Heart left ventricle (tissue), 16 donors: ENCODE data around the gene HS3ST6. TPM values are rescaled to one million over a fixed set of nuclear protein-coding genes. Genes with fewer than 3 reads are reported as not detected.

Experiments
- ATAC-seq, 4 donors: fragments of 200-7000 bp; cut with Tn5 transposase; one replicate each; pipeline ENCODE4 v1.9.1; 2020 to 2022; ENCODE audit warnings: moderate library complexity in 4 of 4, mild to moderate bottlenecking in 3 of 4, moderate number of reproducible peaks in 1 of 4
- DNase-seq, 5 donors: peaks; one replicate each; pipeline ENCODE4 v3.0.0-alpha.2; 2020
- H3K27ac ChIP-seq, 12 donors: fragments of 200-600 bp; sonication (generic) in 4 of 12; one replicate each; pipeline versions ENCODE4 v1.5.0 to v1.8.0; 2016 to 2022; ENCODE audit warnings: mild to moderate bottlenecking in 2 of 12
- H3K27me3 ChIP-seq, 9 donors: fragments of 200-600 bp; sonication (generic) in 2 of 9; one replicate each; pipeline versions ENCODE4 v1.5.1 to v1.8.0; 2016 to 2022; ENCODE audit warnings: mild to moderate bottlenecking in 3 of 9
- H3K36me3 ChIP-seq, 9 donors: fragments of 200-600 bp; sonication (generic) in 2 of 9; one replicate each; pipeline versions ENCODE4 v1.5.0 to v1.8.0; 2018 to 2022; ENCODE audit warnings: mild to moderate bottlenecking in 2 of 9
- H3K4me1 ChIP-seq, 12 donors: fragments of 200-600 bp; sonication (generic) in 4 of 12; one replicate each; pipeline versions ENCODE4 v1.5.0 to v1.8.0; 2016 to 2022; ENCODE audit warnings: mild to moderate bottlenecking in 3 of 12
- H3K4me3 ChIP-seq, 12 donors: fragments of 200-600 bp; sonication (generic) in 4 of 12; one replicate each; pipeline versions ENCODE4 v1.5.0 to v1.8.0; 2017 to 2022; ENCODE audit warnings: mild to moderate bottlenecking in 9 of 12, moderate library complexity in 4 of 12
- H3K9me3 ChIP-seq, 12 donors: fragments of 200-600 bp; sonication (generic) in 4 of 12; one replicate each; pipeline versions ENCODE4 v1.5.0 to v1.8.0; 2016 to 2022; ENCODE audit warnings: mild to moderate bottlenecking in 1 of 12
- POLR2A ChIP-seq, 2 donors: fragments of 450-650 bp; IDR thresholded peaks; one replicate each; pipeline ENCODE4 v1.6.1; 2017; ENCODE audit warnings: antibody characterized with exemption in 2 of 2, mild to moderate bottlenecking in 2 of 2, moderate library complexity in 2 of 2
- WGBS, 4 donors: extraction: QIAGEN DNeasy Blood & Tissue Kit in 2 of 4; methylation state at CpG; one replicate each; pipeline versions ENCODE4 v1.1.5 to v1.1.7; 2013 to 2018; 5-methylcytosine and 5-hydroxymethylcytosine counted together
- intact Hi-C, 10 donors: fragments of 100-400 bp; cut with DNase I; formaldehyde crosslinking; loops; one replicate each; pipeline versions ENCODE4 v1.11.1 to v1.14.2; 2022
- polyA plus RNA-seq, 2 donors: library from polyadenylated mRNA; stranded (reverse); fragments of 200-250 nt; gene quantifications; one replicate each; pipeline ENCODE4 v1.2.3, GENCODE V29; 2013
- total RNA-seq, 9 donors: library from RNA; depleted of rRNA in 2 of 9; stranded (reverse); fragments of >200 nt in 2 of 9; fragmentation: NEBNext Ultra II Directional in 3 of 9; extraction: Animal tissue kit (Norgen Biotek cat#: 25700) in 3 of 9; gene quantifications; one replicate each; pipeline versions ENCODE4 v1.1.0 to v1.2.4, GENCODE V29; 2016 to 2023
- TF ChIP-seq, protein P1 (sequence below), 12 donors: fragments of 200-600 bp; sonication (generic) in 4 of 12; IDR thresholded peaks; one replicate each; pipeline versions ENCODE4 v1.5.0 to v1.8.0; 2018 to 2022; ENCODE audit warnings: antibody characterized with exemption in 12 of 12, mild to moderate bottlenecking in 5 of 12
- donor health status: ischemic (EF 13 %, LVEDD 7.1; RV severe dilation, severe dysfunction).
- donor health status: healthy with polysubstance abuse.
- donor health status: DM: no; HTN: yes; CAD: no.
- donor health status: DM: no; HTN: no; CAD: no.
- donor health status: ischemic (EF 25% LVEDD 6.9; RV normal size, moderate dysfunction).
- donor health status: ischemic (EF 25% LVEDD 5.7; RV mildly dilated, moderate dysfunction).
- donor health status: healthy.
- donor health status: DM: yes; HTN: yes; CAD: no.
- donor health status: ischemic (EF 35%, LVEDD 5.7; RV mildly dilated, moderate dysfunction).
- donor health status: nonischemic (EF 11% LVEDD 7.7; RV severe dilation, severe dysfunction).
- donor health status: DM: yes; HTN: yes; CAD: no.
- donor health status: PGD.
- donor health status: ischemic (EF 29% LVEDD 5.4; RV normal size, mild dysfunction).
- donor health status: nonischemic (EF 23%, LVEDD 6.1; RV moderate dilation, normal function).

The HS3ST6 gene
- total and polyA plus RNA-seq, 11 donors = not detected

DNA sequence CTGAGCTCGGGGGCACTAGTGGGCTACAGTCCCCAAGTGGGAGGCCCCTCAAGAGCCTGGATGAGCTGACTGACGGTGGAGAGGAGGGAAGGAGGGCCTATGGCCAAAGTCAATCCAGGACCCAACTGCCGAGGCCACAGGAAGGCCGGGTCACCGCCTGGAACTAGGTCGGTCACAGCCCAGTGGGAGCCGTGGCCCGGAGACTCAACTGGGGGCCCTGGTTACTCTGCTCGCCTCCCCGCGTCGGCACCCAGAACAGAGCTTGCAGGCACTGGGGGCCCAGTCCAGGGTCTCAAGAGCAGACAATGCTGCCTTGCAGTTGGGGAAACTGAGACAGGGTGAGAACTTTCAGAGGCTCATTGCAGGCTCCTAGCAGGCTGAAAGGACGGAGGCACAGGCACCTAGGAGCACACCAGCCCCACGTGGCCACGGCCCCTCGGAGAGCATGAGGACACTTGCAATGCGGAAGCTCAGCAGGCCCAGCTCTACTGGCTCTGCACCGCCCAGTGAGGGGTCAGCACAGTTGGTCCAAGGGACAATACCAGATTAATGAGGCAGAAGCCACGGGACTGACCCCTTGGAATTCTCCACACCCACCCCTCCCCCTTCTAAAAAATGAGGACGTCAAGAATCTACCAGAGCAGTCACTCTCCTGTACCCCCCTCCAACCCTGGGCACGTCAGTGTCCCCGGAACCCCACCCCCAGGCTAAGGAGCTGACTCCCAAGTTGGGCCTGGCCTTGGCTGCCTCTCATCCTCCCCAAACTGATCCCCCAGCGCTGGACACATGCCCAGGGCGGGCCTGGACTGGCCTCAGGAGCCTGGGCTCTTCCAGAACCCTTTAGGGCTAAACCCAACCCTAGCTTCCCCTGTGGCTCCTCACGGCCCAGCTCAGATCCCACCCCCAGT, 2.2 kb downstream of the HS3ST6 start:
- no peak for TF ChIP-seq POLR2A (IDR thresholded peaks at IDR 0.05)
- TF ChIP-seq, protein P1, sequence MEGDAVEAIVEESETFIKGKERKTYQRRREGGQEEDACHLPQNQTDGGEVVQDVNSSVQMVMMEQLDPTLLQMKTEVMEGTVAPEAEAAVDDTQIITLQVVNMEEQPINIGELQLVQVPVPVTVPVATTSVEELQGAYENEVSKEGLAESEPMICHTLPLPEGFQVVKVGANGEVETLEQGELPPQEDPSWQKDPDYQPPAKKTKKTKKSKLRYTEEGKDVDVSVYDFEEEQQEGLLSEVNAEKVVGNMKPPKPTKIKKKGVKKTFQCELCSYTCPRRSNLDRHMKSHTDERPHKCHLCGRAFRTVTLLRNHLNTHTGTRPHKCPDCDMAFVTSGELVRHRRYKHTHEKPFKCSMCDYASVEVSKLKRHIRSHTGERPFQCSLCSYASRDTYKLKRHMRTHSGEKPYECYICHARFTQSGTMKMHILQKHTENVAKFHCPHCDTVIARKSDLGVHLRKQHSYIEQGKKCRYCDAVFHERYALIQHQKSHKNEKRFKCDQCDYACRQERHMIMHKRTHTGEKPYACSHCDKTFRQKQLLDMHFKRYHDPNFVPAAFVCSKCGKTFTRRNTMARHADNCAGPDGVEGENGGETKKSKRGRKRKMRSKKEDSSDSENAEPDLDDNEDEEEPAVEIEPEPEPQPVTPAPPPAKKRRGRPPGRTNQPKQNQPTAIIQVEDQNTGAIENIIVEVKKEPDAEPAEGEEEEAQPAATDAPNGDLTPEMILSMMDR (IDR thresholded peaks at IDR 0.05) = no peak
- H3K27me3 ChIP-seq = peaks cover 32 to 72% (median 62%) of the 10 kb centered on the region in 9 donors
- no peaks in the 10 kb centered on the region for H3K9me3 ChIP-seq
- ATAC-seq (no peak), DNase-seq (no peak)
- WGBS, 4 donors = 58 to 63% (median 59%) methylated on average over 11 to 25 of the region's 25 CpGs
- intact Hi-C loops = loop anchor here in 1 of 10 donors (5.0 kb wide), 1 partner anchor 44 kb away; the partner anchor contains the start of gene MEIOB
- H3K4me1 ChIP-seq = peaks cover 0 to 14% (median 0%) of the 10 kb centered on the region in 12 donors
- H3K4me3 ChIP-seq = no peak overlapping the region
- H3K36me3 ChIP-seq = no peaks in the 10 kb centered on the region
- no peak overlapping the region for H3K27ac ChIP-seq

DNA sequence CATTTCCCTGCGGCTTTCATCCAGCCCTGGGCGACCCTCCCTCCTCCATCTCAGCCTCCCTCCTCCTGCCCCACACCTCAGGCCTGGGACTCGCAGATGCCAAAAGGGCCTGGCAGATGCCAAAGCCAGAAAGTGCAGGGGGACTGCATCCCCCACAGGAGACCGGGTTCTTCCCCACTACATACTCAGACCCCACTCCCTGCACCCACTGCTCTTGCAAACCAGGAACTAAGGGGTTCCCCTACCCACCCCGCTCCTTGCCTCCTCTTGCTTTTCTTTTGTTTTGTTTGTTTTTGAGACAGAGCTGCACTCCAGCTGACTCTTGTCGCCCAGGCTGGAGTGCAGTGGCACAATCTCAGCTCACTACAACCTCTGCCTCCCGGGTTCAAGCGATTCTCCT, 3.2 kb downstream of the HS3ST6 start:
- no peaks in the 10 kb centered on the region for H3K9me3 ChIP-seq
- 44 to 50% (median 49%) methylated on average over 8 of the region's 8 CpGs for WGBS, 4 donors
- peaks cover 0 to 14% (median 0%) of the 10 kb centered on the region in 12 donors for H3K4me1 ChIP-seq
- no peaks in the 10 kb centered on the region for H3K36me3 ChIP-seq
- no peak overlapping the region for H3K4me3 ChIP-seq
- intact Hi-C loops = loop anchor here in 2 of 10 donors (5.0 kb wide), 2 partner anchors 38 to 43 kb away; partner anchors contain the start of gene MEIOB (in 1 of the 2)
- no peak overlapping the region for H3K27ac ChIP-seq
- DNase-seq (no peak), ATAC-seq (no peak)
- peaks cover 27 to 71% (median 55%) of the 10 kb centered on the region in 9 donors for H3K27me3 ChIP-seq
- TF ChIP-seq, protein P1 (IDR thresholded peaks at IDR 0.05) = no peak
- TF ChIP-seq POLR2A (IDR thresholded peaks at IDR 0.05) = no peak

DNA sequence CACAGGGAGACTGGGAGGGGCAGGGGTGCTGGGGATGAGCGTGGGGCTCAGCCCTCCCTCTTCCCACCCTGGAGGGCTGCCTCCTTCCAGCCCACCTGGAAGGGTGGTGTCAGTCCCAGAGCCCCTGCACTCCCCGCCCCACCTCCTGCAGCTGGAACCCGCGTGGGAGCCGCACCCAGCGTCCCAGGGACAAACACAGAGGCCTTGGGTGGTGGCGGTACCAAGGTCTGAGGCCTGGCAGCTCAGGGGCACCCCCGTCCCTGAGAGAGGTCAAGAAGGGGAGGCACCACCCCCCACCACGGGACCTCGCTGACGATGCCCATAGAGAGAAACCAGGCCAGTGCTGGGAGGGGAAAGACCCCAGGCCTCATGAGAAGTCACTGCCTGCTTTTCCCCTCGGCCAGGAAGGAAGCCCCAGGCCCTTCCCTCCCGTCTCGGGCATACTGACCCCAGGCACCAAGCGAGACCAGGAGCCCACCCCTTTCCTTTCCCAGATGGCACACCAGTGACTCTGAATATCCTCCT, 4.1 kb downstream of the HS3ST6 start:
- no peaks in the 10 kb centered on the region for H3K36me3 ChIP-seq
- peaks cover 19 to 68% (median 47%) of the 10 kb centered on the region in 9 donors for H3K27me3 ChIP-seq
- DNase-seq = no peak
- 33 to 44% (median 38%) methylated on average over 10 to 15 of the region's 15 CpGs for WGBS, 4 donors
- no peaks in the 10 kb centered on the region for H3K9me3 ChIP-seq
- H3K4me3 ChIP-seq = no peak overlapping the region
- H3K27ac ChIP-seq = no peak overlapping the region
- peaks cover 0 to 14% (median 0%) of the 10 kb centered on the region in 12 donors for H3K4me1 ChIP-seq
- TF ChIP-seq, protein P1 (IDR thresholded peaks at IDR 0.05) = no peak
- no peak for TF ChIP-seq POLR2A (IDR thresholded peaks at IDR 0.05)
- intact Hi-C loops = loop anchor here in 1 of 10 donors (5.0 kb wide), 1 partner anchor 37 kb away; no protein-coding TSS in a partner anchor
- no peak for ATAC-seq
